H4 (cell line): ENCODE measurements around the gene MRTFB. TPM values are rescaled to one million over a fixed set of nuclear protein-coding genes. Genes with fewer than 3 reads are reported as not detected.
"Not testable (repeated sequence)": the region's sequence is repeated elsewhere in the genome, so short reads cannot be mapped to it uniquely, and the experiment has no call there.

Experiments
- DNase-seq: peaks from one replicate; pipeline ENCODE4 v3.0.0-alpha.2; 2015; ENCODE audit warnings: low spot score
- total RNA-seq: library from RNA; depleted of rRNA; stranded (reverse); fragments of >200 nt; shearing (Covaris generic); gene quantifications from 2 replicates; pipeline ENCODE4 v1.2.3, GENCODE V29; 2014

Gene MRTFB
- total RNA-seq, 1 experiment from 2014 or later: 5.1 TPM

- DNase-seq: no peak
Observed at GRCh38 chr16:14105760-14106375, 34.7 kb downstream of the MRTFB start.

DNA sequence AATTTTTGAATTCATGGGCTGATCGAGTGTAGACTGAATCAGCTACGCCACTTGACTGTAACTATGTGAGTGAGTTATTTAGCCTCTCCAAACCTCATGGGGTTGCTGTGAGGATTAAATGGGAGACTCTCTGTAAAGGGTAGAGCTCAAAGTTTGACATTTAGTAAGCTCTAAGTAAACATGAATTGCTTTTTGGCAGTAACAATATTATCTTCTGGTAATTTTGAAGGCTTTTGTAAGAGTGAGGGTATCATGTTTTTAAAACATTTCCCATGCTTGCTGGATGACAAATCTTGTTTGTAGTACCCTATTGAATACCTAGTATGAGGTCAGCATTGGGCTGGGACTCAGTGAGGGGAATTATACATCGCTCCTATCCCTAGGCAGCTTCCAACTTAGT, 35.3 kb downstream of the MRTFB start:
- DNase-seq: no peak

DNA sequence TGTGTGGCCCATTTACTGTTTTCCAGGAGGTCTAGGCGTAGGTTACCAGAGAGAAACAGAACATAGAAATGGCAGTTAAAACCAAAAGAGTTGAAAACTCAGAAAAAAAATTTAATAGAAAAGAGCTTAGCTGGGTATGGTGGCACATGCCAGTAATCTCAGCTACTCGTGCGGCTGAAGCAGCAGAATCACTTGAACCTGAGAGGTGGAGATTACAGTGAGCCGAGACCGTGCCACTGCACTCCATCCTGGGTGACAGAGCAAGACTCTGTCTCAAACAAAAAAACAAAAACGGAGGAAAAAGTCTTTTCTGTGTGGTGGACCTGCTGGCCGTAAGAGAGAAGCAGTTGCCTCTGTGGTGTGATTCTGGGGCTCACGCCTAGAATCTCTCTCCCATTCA, 35.8 kb downstream of the MRTFB start:
- no peak for DNase-seq

GRCh38 chr16:14109077-14109775, 38.1 kb downstream of the MRTFB start:
- no peak for DNase-seq

DNA sequence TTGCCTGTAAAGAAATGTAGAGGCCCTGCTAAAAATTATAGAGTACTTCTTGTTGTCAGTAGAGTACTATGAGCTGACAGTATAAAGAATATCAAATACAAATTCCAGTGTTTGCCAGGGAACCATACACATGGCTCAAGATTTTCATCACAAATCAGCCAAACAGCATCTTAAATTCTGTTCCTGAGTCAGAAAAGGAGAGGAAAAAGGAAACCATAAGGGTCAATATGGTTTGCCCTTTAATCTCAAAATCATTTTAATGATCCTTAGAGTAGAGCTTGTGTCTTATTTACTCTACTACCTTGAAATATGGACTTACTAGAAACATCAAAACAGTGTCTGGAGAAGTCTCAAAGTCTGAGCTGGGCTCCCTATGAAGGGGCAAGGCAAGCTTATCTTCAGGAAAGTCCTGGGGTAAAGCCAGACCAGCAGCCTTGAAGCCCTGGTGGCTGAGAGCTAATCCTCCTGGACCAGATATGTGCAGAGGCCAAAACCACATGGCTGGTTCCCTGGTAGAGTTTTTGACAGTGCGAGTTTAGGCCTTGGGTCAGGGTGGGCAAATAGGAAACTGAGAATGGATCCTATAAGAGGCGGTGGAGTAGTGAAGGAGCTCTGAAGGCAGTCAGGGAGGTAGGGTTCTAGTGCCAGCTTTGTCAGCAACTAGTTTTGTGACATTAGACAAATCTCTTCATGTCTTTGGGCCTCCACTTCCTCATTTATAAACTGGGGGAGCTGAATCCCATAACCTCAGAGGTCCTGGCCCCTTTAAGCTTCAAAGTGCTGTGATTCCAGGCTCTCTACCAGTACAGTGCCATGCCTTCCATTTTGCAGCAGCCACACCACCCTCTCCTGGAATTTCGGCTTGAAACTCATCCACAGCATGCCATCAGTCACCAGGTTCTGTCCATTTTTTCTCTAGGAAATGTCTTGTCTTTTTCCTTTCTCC, 38.9 kb downstream of the MRTFB start:
- no peak for DNase-seq

DNA sequence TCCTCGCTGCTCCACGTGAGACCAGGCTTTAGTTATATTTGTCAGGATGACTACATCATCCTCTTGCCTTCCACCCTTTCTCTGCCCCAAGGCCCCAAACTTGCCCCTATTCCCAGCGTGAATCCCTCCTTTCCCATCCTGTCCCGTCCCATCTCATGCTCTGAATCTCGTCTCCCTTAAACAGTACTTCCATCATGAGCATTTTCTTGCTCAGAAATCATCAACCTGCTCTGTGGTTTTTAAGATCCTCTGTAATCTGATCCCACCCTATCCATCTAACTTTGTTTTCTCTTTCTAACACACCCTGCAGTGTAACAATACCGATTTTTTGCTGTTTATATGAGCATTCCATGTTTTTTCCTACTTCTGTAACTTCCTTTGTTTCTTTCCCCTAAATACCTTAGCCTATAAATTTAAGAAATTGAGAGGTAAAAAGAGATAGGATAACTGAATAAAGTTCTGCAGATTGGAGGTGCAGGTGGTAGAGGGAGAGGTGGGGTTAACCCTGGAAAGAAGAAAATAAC, 39.7 kb downstream of the MRTFB start:
- DNase-seq: no peak

GRCh38 chr16:14111713-14112538, 40.8 kb downstream of the MRTFB start:
- DNase-seq: no peak

DNA sequence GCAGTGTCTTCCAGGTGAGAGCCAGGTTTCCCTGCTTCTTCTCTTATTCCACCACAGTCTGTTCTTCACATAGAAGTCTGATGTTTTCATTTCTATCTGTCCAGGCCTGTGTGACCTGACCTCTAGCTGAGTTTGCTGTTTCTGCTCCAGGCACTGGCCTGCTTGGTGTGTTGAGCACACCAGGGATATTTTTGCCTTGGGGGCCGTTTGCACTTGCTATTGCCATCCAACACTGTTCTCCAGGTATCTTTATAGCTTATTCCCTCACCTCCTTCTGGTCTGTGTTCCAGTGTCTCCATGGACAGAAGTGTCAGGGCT, 41.4 kb downstream of the MRTFB start:
- DNase-seq: no peak

DNA sequence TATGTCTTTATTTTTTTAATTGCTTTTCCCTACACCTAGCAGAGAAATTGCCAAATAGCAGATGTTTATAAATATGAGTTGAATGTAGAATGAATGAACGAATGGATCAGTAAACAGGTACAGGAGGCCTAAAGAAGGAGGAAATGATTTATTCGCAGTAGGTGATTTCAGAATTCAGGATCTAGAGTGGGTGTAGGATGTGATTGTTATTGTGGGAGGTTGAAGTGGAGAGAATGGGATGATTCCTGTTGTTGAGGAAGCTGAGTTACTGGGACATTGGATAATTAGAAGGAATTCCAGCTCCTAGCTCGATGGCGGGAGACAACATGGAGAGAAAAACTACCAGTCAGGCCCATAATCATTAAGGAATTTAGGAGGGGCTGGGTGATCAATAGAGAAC, 42.2 kb downstream of the MRTFB start:
- no peak for DNase-seq

DNA sequence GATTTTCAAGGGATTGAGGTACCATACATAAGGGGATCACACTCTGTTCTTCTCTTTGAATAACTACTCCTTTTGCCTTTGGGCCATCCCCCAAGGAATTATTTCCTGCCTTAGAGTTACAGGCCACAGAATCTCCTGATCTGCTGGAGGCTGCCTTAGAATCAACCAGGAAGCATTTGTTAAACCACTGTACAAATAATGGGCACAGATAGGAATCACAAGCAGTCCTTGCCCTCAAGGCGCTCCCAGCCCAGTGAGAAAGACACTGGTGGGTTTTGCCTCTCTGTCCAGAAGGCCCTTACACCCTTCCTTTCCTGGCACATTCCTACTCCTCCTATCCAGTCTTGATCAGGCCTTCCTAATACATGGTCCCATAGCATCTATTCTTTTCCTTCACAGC, 45.9 kb downstream of the MRTFB start:
- DNase-seq: no peak

DNA sequence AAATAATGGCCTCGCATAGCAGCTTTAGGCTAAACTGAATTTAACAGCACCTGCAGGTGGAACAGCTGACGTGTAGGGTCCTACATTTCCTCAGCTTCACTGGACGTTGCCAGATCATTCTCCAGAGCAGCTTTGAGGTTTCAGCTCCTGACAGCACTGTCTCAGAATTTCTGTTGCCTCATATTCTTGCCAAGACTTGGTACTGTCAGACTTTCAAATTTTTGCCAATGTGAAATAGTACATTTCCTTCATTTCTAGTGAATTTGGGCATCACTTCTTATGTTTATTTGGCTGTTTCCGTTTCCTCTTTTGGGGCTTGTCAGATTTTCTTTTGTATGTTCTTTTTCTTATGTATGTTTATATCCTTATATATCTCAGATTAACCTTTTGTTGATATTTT, 48.7 kb downstream of the MRTFB start:
- no peak for DNase-seq

DNA sequence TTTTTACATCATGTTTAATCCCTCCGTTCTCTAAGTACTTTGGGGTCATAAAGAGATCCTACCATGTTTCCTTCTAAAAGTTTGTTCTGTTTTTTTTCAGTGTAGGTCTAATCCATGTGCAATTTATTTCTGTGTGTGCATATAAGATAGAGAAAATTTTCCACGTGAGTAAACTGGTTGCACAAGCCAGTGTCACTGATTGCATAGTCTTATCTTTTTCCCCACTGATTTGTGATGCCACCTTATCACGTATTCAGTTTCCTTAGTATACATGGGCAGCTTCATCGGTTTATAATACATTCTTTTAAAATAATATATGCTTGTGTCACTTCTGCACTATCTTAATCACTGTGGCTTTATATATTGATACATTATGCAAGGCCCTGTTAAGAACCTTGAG, 49.2 kb downstream of the MRTFB start:
- no peak for DNase-seq

- DNase-seq: no peak
Observed at GRCh38 chr16:14121142-14121541, 50.0 kb downstream of the MRTFB start.

GRCh38 chr16:14121872-14122271, 50.8 kb downstream of the MRTFB start:
- DNase-seq: no peak

DNA sequence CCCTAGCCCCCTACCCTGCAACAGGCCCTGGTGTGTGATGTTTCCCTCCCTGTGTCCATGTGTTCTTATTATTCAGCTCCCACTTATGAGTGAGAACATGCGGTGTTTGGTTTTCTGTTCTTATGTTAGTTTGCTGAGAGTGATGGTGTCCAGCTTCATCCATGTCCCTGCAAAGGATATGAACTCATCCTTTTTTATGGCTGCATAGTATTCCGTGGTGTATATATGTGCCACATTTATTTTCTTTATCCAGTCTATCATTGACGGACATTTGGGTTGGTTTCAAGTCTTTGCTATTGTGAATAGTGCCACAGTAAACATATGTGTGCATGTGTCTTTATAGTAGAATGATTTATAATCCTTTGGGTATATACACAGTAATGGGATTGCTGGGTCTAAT, 51.3 kb downstream of the MRTFB start:
- not testable (repeated sequence) for DNase-seq

DNA sequence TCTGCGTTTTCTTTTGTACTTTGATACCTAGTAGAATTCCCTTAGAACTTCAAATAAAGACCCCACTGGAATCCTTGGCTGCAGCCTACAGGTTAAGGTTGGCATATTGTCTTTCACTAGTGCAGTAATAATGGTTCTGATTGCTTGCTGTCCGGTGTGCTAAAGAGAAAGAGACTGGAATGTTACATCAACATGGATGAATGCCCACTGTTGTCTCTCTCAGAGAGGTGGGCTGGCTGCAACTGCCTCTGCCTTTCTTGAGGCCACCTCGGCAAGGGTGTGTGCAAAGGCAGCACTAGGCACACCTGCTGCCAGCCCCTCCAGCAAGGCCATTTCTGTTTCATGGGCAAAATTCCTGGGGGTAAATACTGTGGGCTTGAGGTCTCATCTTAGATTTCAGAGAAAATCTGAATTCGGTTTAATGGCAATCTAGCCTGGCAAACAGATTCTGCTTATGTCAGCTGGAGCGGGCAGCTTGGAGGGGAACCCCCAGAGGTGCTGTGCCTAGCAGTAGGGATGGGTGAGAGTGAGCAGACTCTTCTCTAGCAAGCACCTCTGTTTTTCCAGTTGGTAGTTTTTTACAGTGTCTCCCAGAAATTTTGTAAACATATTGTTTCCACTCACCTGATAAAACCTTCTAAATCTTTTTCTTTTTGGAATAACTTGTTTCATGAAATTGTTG, 54.0 kb downstream of the MRTFB start:
- no peak for DNase-seq

GRCh38 chr16:14125708-14126107, 54.6 kb downstream of the MRTFB start:
- DNase-seq: no peak

- DNase-seq: no peak
Observed at GRCh38 chr16:14128097-14128496, 57.0 kb downstream of the MRTFB start.

GRCh38 chr16:14129502-14129901, 58.4 kb downstream of the MRTFB start:
- no peak for DNase-seq

DNA sequence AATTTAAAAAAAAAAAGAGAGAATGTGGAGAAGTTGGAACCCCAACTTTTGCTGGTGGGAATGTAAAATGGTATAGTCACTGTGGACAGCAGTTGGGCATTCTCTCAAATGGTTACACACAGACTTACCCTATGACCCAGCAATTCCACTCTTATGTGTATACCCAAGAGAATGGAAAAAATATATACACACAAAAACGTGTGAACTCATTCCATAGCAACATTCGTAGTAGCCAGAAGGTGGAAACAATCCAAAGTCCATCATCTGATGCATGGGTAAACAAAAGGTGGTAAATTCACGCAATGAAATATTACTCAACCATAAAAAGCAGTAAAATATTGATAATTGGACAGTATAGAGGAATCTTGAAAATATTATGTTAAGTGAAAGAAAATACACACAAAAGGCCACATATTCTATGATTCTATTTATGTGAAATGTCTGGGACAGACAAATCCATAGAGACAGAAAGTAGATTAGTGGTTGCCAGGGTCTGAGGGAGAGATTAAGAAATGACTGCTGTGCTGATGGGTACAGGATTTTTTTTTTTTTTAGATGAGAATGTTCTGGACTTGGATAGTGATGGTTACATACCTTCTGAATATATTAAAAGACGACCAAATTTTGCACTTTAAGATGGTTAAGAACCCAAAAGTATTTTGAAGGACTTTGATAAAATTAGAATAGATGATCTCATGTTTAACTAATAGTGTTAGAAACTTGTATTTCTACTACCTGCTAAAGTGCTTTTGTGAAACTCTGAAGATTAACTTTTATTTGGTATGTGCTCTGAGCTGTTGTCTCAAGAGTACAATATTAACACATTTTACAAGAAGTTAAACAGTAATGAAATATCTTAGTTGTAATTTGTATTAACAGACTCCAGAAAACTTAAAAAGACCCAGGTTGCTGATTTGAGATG, 60.9 kb downstream of the MRTFB start:
- no peak for DNase-seq
